Lung (tissue), 12 donors: ENCODE results near the gene LAMA1. TPM values are rescaled to one million over a fixed set of nuclear protein-coding genes. Genes with fewer than 3 reads are reported as not detected.

Experiments used
- ATAC-seq: fragments of 200-7000 bp; cut with Tn5 transposase; one replicate; pipeline ENCODE4 v1.9.1; 2020; ENCODE audit warnings: moderate number of reproducible peaks; ENCODE audit not compliant: insufficient read depth, low FRiP score
- DNase-seq, 3 donors: peaks; one replicate each; pipeline ENCODE4 v3.0.0-alpha.2; 2013 to 2017
- H3K27ac ChIP-seq, 2 donors: one replicate each; pipeline ENCODE4 v1.5.1; 2013; ENCODE audit warnings: mild to moderate bottlenecking in 2 of 2, moderate library complexity in 2 of 2, control low read depth in 1 of 2, inconsistent platforms in 1 of 2, low read depth in 1 of 2, low read length in 1 of 2
- H3K27me3 ChIP-seq, 3 donors: one replicate each; pipeline ENCODE4 v1.5.1; 2013; ENCODE audit warnings: low read length in 2 of 3; ENCODE audit not compliant: control insufficient read depth in 3 of 3, insufficient read depth in 3 of 3
- H3K36me3 ChIP-seq, 4 donors: one replicate each; pipeline ENCODE4 v1.5.1; 2013; ENCODE audit warnings: low read length in 4 of 4, mild to moderate bottlenecking in 1 of 4, moderate library complexity in 1 of 4; ENCODE audit not compliant: control insufficient read depth in 4 of 4, insufficient read depth in 4 of 4
- H3K4me1 ChIP-seq, 5 donors: one replicate each; pipeline ENCODE4 v1.5.1; 2013; ENCODE audit warnings: low read length in 5 of 5, mild to moderate bottlenecking in 2 of 5, moderate library complexity in 1 of 5; ENCODE audit not compliant: control insufficient read depth in 5 of 5, insufficient read depth in 5 of 5
- H3K4me3 ChIP-seq: one replicate; pipeline ENCODE4 v1.5.1; 2013; ENCODE audit warnings: mild to moderate bottlenecking, control low read depth, moderate library complexity
- H3K9ac ChIP-seq, 2 donors: one replicate each; pipeline ENCODE4 v1.5.1; 2013; ENCODE audit warnings: low read length in 2 of 2, control low read depth in 1 of 2; ENCODE audit not compliant: insufficient read depth in 1 of 2
- H3K9me3 ChIP-seq, 4 donors: one replicate each; pipeline ENCODE4 v1.5.1; 2013; ENCODE audit warnings: low read length in 3 of 4, mild to moderate bottlenecking in 1 of 4, moderate library complexity in 1 of 4; ENCODE audit not compliant: control insufficient read depth in 4 of 4, insufficient read depth in 3 of 4
- WGBS, 2 donors: extraction: QIAGEN DNeasy Blood & Tissue Kit; methylation state at CpG; one replicate each; pipeline ENCODE4 v1.1.7; 2013; 5-methylcytosine and 5-hydroxymethylcytosine counted together
- polyA plus RNA-seq, 2 donors: library from polyadenylated mRNA; stranded (reverse); fragments of 200-250 nt; gene quantifications; one replicate each; pipeline ENCODE4 v1.2.1, GENCODE V29; 2013
- total RNA-seq, 2 donors: library from RNA; depleted of rRNA in 1 of 2; stranded (reverse); fragments of >200 nt in 1 of 2; gene quantifications; one replicate each; pipeline ENCODE4 v1.2.1, GENCODE V29; 2014 to 2021
- TF ChIP-seq, protein P1 (sequence below): IDR thresholded peaks from 2 replicates; pipeline ENCODE4 v1.5.1; 2012; ENCODE audit warnings: mild to moderate bottlenecking; ENCODE audit errors: control extremely low read depth, extremely low read depth
- donor health status: control.
- donor health status: control.
- donor health status: Bipolar disorder and iron deficiency.
- donor health status: healthy.
- donor health status: DM: yes; HTN: yes; CAD: no.

Gene LAMA1
- total and polyA plus RNA-seq, 4 donors: 0.66 to 2.8 (median 1.7) TPM

DNA sequence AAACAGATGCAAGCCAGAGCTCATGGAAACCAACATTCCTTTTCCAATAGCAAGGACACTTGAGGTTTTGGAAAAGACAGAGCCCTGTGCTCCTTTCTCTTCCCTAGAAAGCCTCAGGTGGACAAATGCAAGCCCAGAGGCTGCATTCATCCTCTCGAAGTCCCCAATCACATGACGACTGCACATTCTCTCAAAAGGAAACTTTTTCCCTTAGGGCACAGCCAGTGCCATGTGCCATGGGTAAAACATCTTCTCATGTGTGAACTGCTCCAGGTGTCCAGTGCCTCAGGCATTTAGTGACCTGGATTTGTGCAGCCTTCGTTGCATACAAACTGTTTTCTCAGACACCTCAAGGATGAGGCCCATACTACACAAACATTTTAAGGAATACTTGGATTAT lies 140.7 kb downstream of the LAMA1 start:
- 64 to 73% methylated on average over 3 of the region's 3 CpGs for WGBS, 2 donors
- Histone ChIP-seq H3K36me3 (no peaks in the 10 kb centered on the region), H3K9me3 (no peaks in the 10 kb centered on the region), H3K27me3 (no peaks in the 10 kb centered on the region), H3K27ac (no peak overlapping the region), H3K4me3 (no peak overlapping the region), H3K9ac (no peak overlapping the region), H3K4me1 (no peaks in the 10 kb centered on the region)
- no peak for DNase-seq
- no peak for ATAC-seq
- TF ChIP-seq, protein P1, sequence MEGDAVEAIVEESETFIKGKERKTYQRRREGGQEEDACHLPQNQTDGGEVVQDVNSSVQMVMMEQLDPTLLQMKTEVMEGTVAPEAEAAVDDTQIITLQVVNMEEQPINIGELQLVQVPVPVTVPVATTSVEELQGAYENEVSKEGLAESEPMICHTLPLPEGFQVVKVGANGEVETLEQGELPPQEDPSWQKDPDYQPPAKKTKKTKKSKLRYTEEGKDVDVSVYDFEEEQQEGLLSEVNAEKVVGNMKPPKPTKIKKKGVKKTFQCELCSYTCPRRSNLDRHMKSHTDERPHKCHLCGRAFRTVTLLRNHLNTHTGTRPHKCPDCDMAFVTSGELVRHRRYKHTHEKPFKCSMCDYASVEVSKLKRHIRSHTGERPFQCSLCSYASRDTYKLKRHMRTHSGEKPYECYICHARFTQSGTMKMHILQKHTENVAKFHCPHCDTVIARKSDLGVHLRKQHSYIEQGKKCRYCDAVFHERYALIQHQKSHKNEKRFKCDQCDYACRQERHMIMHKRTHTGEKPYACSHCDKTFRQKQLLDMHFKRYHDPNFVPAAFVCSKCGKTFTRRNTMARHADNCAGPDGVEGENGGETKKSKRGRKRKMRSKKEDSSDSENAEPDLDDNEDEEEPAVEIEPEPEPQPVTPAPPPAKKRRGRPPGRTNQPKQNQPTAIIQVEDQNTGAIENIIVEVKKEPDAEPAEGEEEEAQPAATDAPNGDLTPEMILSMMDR: no peak

DNA sequence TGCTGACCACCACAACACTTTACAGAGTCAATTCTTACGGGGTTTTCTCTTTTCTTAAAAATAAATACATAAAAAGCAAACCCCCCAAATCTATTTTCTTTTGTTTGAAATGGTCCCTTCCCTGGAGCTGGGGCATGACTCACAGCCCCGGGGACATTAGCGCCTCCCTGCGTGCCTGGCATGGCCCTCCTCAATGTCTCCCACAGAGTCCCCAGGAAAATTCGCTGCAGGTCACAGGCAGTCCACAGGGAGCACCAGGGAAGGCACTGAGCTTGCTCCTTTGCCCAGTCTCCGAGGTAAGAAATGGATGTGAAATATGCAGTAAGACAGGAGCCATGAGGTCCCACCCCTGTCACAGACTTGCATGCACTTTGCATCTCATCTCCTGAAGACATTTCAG lies 142.5 kb downstream of the LAMA1 start:
- Histone ChIP-seq H3K4me1 (no peaks in the 10 kb centered on the region), H3K36me3 (no peaks in the 10 kb centered on the region), H3K4me3 (no peak overlapping the region), H3K9ac (no peak overlapping the region), H3K9me3 (no peaks in the 10 kb centered on the region), H3K27ac (no peak overlapping the region), H3K27me3 (no peaks in the 10 kb centered on the region)
- DNase-seq (no peak), ATAC-seq (no peak)
- 92% methylated on average over 6 of the region's 6 CpGs for WGBS, 2 donors
- TF ChIP-seq, protein P1: no peak

DNA sequence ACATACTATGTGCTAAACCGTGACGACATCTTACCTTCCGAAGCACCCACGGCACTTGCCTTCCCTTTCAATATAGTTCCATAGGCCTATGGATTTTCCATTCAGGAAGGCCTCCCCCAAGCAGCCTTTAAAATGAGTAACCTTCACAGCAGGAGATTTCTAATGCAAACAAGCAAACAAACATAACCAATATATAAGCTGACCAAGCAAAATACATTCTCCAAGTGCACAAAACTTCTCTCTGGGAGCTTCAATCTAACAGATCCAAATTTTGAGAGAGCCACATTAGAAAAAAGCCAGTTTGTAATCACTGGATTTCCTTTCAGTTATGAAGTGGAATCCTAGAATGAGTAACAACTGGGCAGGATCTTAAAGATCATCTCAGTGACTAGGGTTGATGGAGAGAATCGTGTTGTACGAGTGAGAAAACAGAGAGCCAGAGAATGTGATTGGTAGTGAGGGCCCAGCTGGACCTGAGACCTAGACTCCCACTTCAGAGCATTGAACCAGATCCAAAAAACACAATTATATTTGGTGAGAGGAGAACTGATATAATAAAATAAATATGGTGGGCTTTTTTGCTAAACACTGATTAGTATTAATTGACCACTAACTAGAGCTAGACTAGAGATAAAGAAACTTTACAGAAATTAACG lies 145.6 kb downstream of the LAMA1 start:
- no peaks in the 10 kb centered on the region for H3K9me3 ChIP-seq
- ATAC-seq (no peak), DNase-seq (no peak)
- no peak overlapping the region for H3K4me3 ChIP-seq
- H3K27ac ChIP-seq: no peak overlapping the region
- no peaks in the 10 kb centered on the region for H3K36me3 ChIP-seq
- peaks cover 0 to 2% (median 0%) of the 10 kb centered on the region in 5 donors for H3K4me1 ChIP-seq
- no peak overlapping the region for H3K9ac ChIP-seq
- 88 to 90% methylated on average over 7 of the region's 7 CpGs for WGBS, 2 donors
- TF ChIP-seq, protein P1: no peak
- no peaks in the 10 kb centered on the region for H3K27me3 ChIP-seq
